WTC11 (cell line): ENCODE results near the gene KRT23. TPM values are rescaled to one million over a fixed set of nuclear protein-coding genes. Genes with fewer than 3 reads are reported as not detected.

Source experiments
- ATAC-seq: fragments of 200-7000 bp; cut with Tn5 transposase; 2 replicates; pipeline ENCODE4 v1.10.0; 2021; ENCODE audit warnings: mild to moderate bottlenecking, moderate library complexity
- CTCF ChIA-PET: fragments of 300-600 bp; sonication (Branson Sonifier 250); formaldehyde crosslinking; loops from one replicate; lab custom pipeline; 2021; ENCODE audit warnings: antibody characterized with exemption; lab: Charles Lee
- POLR2A ChIA-PET: fragments of 350-600 bp; sonication (Branson Sonifier 250); formaldehyde crosslinking; loops from one replicate; lab custom pipeline; 2021; ENCODE audit warnings: antibody characterized with exemption; lab: Charles Lee
- DNase-seq: peaks from one replicate; pipeline ENCODE4 v3.0.0; 2021; ENCODE audit warnings: low spot score
- H3K27ac Mint-ChIP-seq: 2 replicates; pipeline ENCODE4 v1.8.0; 2021; ENCODE audit warnings: mixed read lengths
- H3K27me3 Mint-ChIP-seq: 2 replicates; pipeline ENCODE4 v1.8.0; 2021; ENCODE audit warnings: low read depth, mild to moderate bottlenecking, moderate library complexity, mixed read lengths
- H3K36me3 Mint-ChIP-seq: 2 replicates; pipeline ENCODE4 v1.8.0; 2021; ENCODE audit warnings: mixed read lengths
- H3K4me1 Mint-ChIP-seq: 2 replicates; pipeline ENCODE4 v1.8.0; 2022; ENCODE audit warnings: mixed read lengths
- H3K4me3 Mint-ChIP-seq: 2 replicates; pipeline ENCODE4 v1.8.0; 2021; ENCODE audit warnings: mild to moderate bottlenecking, moderate library complexity, mixed read lengths
- H3K9me3 Mint-ChIP-seq: 2 replicates; pipeline ENCODE4 v1.8.0; 2021; ENCODE audit warnings: mixed read lengths
- ARID4B ChIP-seq: sonication (generic); formaldehyde crosslinking; IDR thresholded peaks from 2 replicates; pipeline ENCODE4 v1.8.0; 2023; ENCODE audit warnings: missing genetic modification reagents, mild to moderate bottlenecking, borderline replicate concordance
- CBFB ChIP-seq: sonication (generic); formaldehyde crosslinking; IDR thresholded peaks from 2 replicates; pipeline ENCODE4 v1.8.1; 2022; ENCODE audit warnings: mild to moderate bottlenecking, low read depth, missing genetic modification reagents
- CTCF ChIP-seq: fragments of 200-600 bp; IDR thresholded peaks from 2 replicates; pipeline ENCODE4 v1.8.0; 2022; ENCODE audit warnings: antibody characterized with exemption
- ELF4 ChIP-seq: sonication (generic); formaldehyde crosslinking; IDR thresholded peaks from 2 replicates; pipeline ENCODE4 v1.8.1; 2022; ENCODE audit warnings: low read depth, mild to moderate bottlenecking, moderate library complexity, missing genetic modification reagents
- FOXK1 ChIP-seq: sonication (generic); formaldehyde crosslinking; IDR thresholded peaks from 2 replicates; pipeline ENCODE4 v1.8.0; 2022; ENCODE audit warnings: mild to moderate bottlenecking, moderate library complexity, missing genetic modification reagents
- GABPB1 ChIP-seq: sonication (generic); formaldehyde crosslinking; IDR thresholded peaks from 2 replicates; pipeline ENCODE4 v1.8.1; 2023; ENCODE audit warnings: mild to moderate bottlenecking, missing genetic modification reagents
- IRF2 ChIP-seq: sonication (generic); formaldehyde crosslinking; IDR thresholded peaks from 2 replicates; pipeline ENCODE4 v1.8.0; 2022; ENCODE audit warnings: low read depth, missing genetic modification reagents, borderline replicate concordance
- NR1H2 ChIP-seq: sonication (generic); formaldehyde crosslinking; IDR thresholded peaks from 2 replicates; pipeline ENCODE4 v1.9.0; 2021; ENCODE audit warnings: mild to moderate bottlenecking, moderate library complexity, missing genetic modification reagents
- ZBTB43 ChIP-seq: sonication (generic); formaldehyde crosslinking; IDR thresholded peaks from 2 replicates; pipeline ENCODE4 v1.8.1; 2023; ENCODE audit warnings: mild to moderate bottlenecking, missing genetic modification reagents
- ZNF121 ChIP-seq: sonication (generic); formaldehyde crosslinking; IDR thresholded peaks from 2 replicates; pipeline ENCODE4 v1.8.0; 2023; ENCODE audit warnings: missing genetic modification reagents
- ZNF138 ChIP-seq: sonication (generic); formaldehyde crosslinking; conservative IDR thresholded peaks from 2 replicates; pipeline ENCODE4 v1.8.1; 2022; ENCODE audit warnings: mild to moderate bottlenecking, moderate library complexity, missing genetic modification reagents
- ZNF219 ChIP-seq: sonication (generic); formaldehyde crosslinking; IDR thresholded peaks from 2 replicates; pipeline ENCODE4 v1.8.0; 2023; ENCODE audit warnings: missing genetic modification reagents, mild to moderate bottlenecking, borderline replicate concordance
- ZNF423 ChIP-seq: fragments of 250-450 bp; sonication (Bioruptor Pico); IDR thresholded peaks from 2 replicates; pipeline ENCODE4 v2.1.2; 2022; ENCODE audit warnings: mild to moderate bottlenecking, moderate library complexity
- ZNF671 ChIP-seq: fragments of 250-450 bp; sonication (Bioruptor Pico); IDR thresholded peaks from 2 replicates; pipeline ENCODE4 v1.8.0; 2021; ENCODE audit warnings: mild to moderate bottlenecking
- total RNA-seq: library from RNA; stranded (reverse); gene quantifications from 3 replicates; pipeline ENCODE4 v1.2.3, GENCODE V29; 2021

The KRT23 gene
- total RNA-seq, 1 experiment from 2014 or later = not detected

- TF ChIP-seq CTCF (no peak), IRF2 (CRISPR knock-in tag) (no peak), ZNF423 (CRISPR knock-in tag) (no peak), ZNF219 (no peak), NR1H2 (CRISPR knock-in tag) (no peak), ZNF138 (CRISPR knock-in tag) (no peak), ELF4 (no peak), ZNF671 (CRISPR knock-in tag) (no peak), ZNF121 (CRISPR knock-in tag) (no peak), ARID4B (CRISPR knock-in tag) (no peak)
Observed at GRCh38 chr17:40910441-40910841, 27.0 kb downstream of the KRT23 start (continued).

GRCh38 chr17:40909755-40910154 lies 27.7 kb downstream of the KRT23 start:
- no peak overlapping the region for H3K27ac Mint-ChIP-seq
- H3K27me3 Mint-ChIP-seq = 0 out of 2 replicates have a peak, but pooled peaks cover 2% of the 10 kb centered on the region
- CTCF ChIA-PET = interaction anchor here (2.4 kb wide), 1 partner anchor 413 kb away, joined by 9 read pairs; no protein-coding TSS in a partner anchor
- no peak for TF ChIP-seq FOXK1 (CRISPR knock-in tag)
- no peak for TF ChIP-seq CBFB (CRISPR knock-in tag)
- TF ChIP-seq ZBTB43 (CRISPR knock-in tag) = no peak
- no peak for ATAC-seq
- no peak for DNase-seq
- H3K4me1 Mint-ChIP-seq = peaks cover 5% of the 10 kb centered on the region; the same call in 1 of the 2 replicates
- H3K36me3 Mint-ChIP-seq = no peaks in the 10 kb centered on the region
- no peak overlapping the region for H3K4me3 Mint-ChIP-seq
- no peaks in the 10 kb centered on the region for H3K9me3 Mint-ChIP-seq
- POLR2A ChIA-PET = no interaction called here

- 0 out of 2 replicates have a peak, but pooled peaks cover 2% of the 10 kb centered on the region for H3K27me3 Mint-ChIP-seq
- no peaks in the 10 kb centered on the region for H3K36me3 Mint-ChIP-seq
- CTCF ChIA-PET = interaction anchor here (2.4 kb wide), 1 partner anchor 413 kb away, joined by 9 read pairs; no protein-coding TSS in a partner anchor
- TF ChIP-seq CTCF = peak; percentile 53
- peak; percentile 42; the same call in 1 of the 2 replicates for TF ChIP-seq GABPB1 (CRISPR knock-in tag)
- TF ChIP-seq ARID4B (CRISPR knock-in tag) = no peak
- TF ChIP-seq, all 79 proteins: peak for 2
- Mint-ChIP-seq H3K27ac (no peak overlapping the region), H3K4me1 (peaks cover 9% of the 10 kb centered on the region), H3K4me3 (no peak overlapping the region), H3K9me3 (no peaks in the 10 kb centered on the region)
- ATAC-seq (peak; percentile 78), DNase-seq (peak; percentile 79)
- POLR2A ChIA-PET = no interaction called here
Observed at GRCh38 chr17:40909351-40909750, 28.1 kb downstream of the KRT23 start.
